SK-N-SH treated with all-trans-retinoic acid at 6 μM for 48 hours (cell line): ENCODE results near the gene TXLNG.

ENCODE experiments used
- ZFP3 ChIP-seq: fragments of 250-450 bp; sonication (Bioruptor Pico); IDR thresholded peaks from 2 replicates; pipeline ENCODE4 v1.5.0; 2020; ENCODE audit warnings: mild to moderate bottlenecking, moderate library complexity
- TF ChIP-seq, protein P1 (sequence below): fragments of 250-450 bp; sonication (Bioruptor Pico); IDR thresholded peaks from 2 replicates; pipeline ENCODE4 v1.8.0; 2020; ENCODE audit warnings: mild to moderate bottlenecking, moderate library complexity, borderline replicate concordance

DNA sequence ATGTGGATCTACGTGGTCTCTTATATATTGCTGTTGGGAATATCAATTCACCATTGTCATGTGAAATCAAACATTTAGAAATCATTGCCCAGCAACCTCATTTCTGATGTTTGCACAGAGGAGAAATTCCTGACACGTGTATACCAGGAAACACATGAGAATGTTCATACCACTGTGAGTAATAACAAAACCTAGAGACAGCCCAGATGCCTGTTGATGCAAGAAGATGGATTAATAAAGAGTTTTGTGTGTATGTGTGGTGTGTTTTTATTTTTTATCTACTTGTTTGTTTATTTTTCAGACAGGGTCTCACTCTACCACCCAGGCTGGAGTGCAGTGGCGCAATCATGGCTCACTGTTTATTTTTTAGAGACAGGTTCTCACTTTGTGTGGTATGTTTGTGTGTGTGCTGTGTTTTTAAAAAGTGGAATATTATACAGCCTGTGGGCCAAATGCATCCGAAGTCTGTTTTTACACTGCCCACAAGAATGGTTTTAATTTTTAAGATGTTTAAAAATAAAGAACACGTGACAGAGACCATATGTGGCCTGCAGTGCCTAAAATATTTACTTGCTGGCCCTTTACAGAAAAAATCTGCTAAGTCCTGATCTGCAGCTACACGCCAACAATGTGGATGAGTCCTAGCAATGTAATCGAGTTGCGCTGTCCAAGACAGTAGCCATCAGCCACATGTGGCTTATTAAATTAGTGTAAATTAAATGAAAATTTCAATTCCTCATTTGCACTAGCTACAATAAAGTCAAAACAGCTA lies 39.2 kb downstream of the TXLNG start:
- no peak for TF ChIP-seq ZFP3
- TF ChIP-seq, protein P1, sequence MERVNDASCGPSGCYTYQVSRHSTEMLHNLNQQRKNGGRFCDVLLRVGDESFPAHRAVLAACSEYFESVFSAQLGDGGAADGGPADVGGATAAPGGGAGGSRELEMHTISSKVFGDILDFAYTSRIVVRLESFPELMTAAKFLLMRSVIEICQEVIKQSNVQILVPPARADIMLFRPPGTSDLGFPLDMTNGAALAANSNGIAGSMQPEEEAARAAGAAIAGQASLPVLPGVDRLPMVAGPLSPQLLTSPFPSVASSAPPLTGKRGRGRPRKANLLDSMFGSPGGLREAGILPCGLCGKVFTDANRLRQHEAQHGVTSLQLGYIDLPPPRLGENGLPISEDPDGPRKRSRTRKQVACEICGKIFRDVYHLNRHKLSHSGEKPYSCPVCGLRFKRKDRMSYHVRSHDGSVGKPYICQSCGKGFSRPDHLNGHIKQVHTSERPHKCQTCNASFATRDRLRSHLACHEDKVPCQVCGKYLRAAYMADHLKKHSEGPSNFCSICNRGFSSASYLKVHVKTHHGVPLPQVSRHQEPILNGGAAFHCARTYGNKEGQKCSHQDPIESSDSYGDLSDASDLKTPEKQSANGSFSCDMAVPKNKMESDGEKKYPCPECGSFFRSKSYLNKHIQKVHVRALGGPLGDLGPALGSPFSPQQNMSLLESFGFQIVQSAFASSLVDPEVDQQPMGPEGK (CRISPR knock-in tag) = no peak
